ENCODE measurements around the gene FBXO36. TPM values are rescaled to one million over a fixed set of nuclear protein-coding genes. Genes with fewer than 3 reads are reported as not detected.
A peak's percentile ranks its signal among the peaks of the same experiment; 100 is the strongest.
"Not testable (repeated sequence)": the region's sequence is repeated elsewhere in the genome, so short reads cannot be mapped to it uniquely, and the experiment has no call there.

The FBXO36 gene
- polyA plus RNA-seq, 1 donor = 2.1 TPM

GRCh38 chr2:229914171-229914570 lies 8.1 kb upstream of the FBXO36 start:
- DNase-seq = no peak

- no peak for DNase-seq
Measured at GRCh38 chr2:229917793-229918192, 4.5 kb upstream of the FBXO36 start.

- peak; percentile 11 for DNase-seq
Measured at GRCh38 chr2:229920011-229920641, 2.2 kb upstream of the FBXO36 start.

- peak; percentile 79 for DNase-seq
Measured at GRCh38 chr2:229921101-229921891, 1.0 kb upstream of the FBXO36 start.

- peak; percentile 96 for DNase-seq
Measured at GRCh38 chr2:229921892-229922448, 333 bp upstream of the FBXO36 start, which contains the start of gene TRIP12. Gene TRIP12, minus strand, starts transcription at chr2:229922009. Its CDS starts 41,930 bp downstream, at chr2:229880079.

GRCh38 chr2:229924541-229924940 lies 2.2 kb downstream of the FBXO36 start:
- DNase-seq = not testable (repeated sequence)

GRCh38 chr2:229925201-229925600 lies 2.9 kb downstream of the FBXO36 start:
- DNase-seq = no peak

- DNase-seq = no peak
Measured at GRCh38 chr2:229927817-229928321, 5.6 kb downstream of the FBXO36 start.

GRCh38 chr2:229930656-229931055 lies 8.4 kb downstream of the FBXO36 start:
- DNase-seq = no peak

GRCh38 chr2:229931241-229931640 lies 8.9 kb downstream of the FBXO36 start:
- no peak for DNase-seq

GRCh38 chr2:229937537-229937936 lies 15.2 kb downstream of the FBXO36 start:
- no peak for DNase-seq

GRCh38 chr2:229942671-229943070 lies 20.4 kb downstream of the FBXO36 start:
- DNase-seq = no peak

- no peak for DNase-seq
Measured at GRCh38 chr2:229943171-229943570, 20.9 kb downstream of the FBXO36 start.

GRCh38 chr2:229943770-229944449 lies 21.6 kb downstream of the FBXO36 start:
- DNase-seq = no peak

- DNase-seq = no peak
Measured at GRCh38 chr2:229945975-229946374, 23.7 kb downstream of the FBXO36 start.

GRCh38 chr2:229947544-229947943 lies 25.2 kb downstream of the FBXO36 start:
- DNase-seq = no peak

GRCh38 chr2:229952256-229952835 lies 30.0 kb downstream of the FBXO36 start:
- no peak for DNase-seq

GRCh38 chr2:229955663-229956062 lies 33.4 kb downstream of the FBXO36 start:
- no peak for DNase-seq

- DNase-seq = no peak
Measured at GRCh38 chr2:229956491-229956890, 34.2 kb downstream of the FBXO36 start.

- DNase-seq = not testable (repeated sequence)
Measured at GRCh38 chr2:229963596-229963995, 41.3 kb downstream of the FBXO36 start.

- no peak for DNase-seq
Measured at GRCh38 chr2:229969921-229970320, 47.6 kb downstream of the FBXO36 start.

- no peak for DNase-seq
Measured at GRCh38 chr2:229970406-229970805, 48.1 kb downstream of the FBXO36 start.
